Measurements from ENCODE around the gene LITAF.
"Not testable (repeated sequence)": the region's sequence is repeated elsewhere in the genome, so short reads cannot be mapped to it uniquely, and the experiment has no call there.

LITAF gene

GRCh38 chr16:11597235-11598095, 10.7 kb upstream of the LITAF start:
- DNase-seq (ENCODE audit: low read depth in 2 of 2): no peak

DNA sequence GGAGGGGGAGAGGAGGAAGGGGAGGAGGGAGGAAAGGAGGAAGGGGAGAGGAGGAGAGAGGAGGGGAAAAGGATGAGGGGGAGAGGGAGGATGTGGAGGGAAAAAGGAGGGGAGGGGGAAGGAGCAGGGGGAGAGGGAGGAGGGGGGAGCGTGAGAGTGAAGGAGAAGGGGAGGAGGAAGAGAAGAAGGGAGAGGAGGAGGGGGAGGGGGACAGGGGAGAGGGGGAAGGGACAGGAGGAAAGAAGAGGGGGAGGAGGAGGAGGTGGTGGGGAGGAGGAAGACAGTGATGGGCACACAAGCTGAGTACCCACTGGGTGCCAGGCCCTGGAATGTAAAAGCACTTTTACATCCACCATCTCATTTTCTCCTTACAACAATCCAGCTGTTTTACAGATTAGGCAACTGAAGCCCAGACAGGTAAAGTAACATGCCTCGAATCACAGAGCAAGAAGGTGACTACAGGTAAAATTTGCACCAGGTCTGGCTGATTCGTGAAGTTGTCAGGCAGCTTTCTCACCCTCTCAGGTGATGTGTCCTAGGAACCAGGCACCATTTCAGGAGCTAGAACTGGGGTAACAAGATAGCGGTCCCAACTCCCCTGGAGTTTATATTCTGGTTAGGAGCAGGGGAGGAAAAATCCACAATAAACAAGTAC, 10.0 kb upstream of the LITAF start:
- no peak for DNase-seq (ENCODE audit: low read depth in 2 of 2)

- no peak for DNase-seq (ENCODE audit: low read depth in 2 of 2)
Measured at GRCh38 chr16:11593581-11593980, 6.9 kb upstream of the LITAF start.

DNA sequence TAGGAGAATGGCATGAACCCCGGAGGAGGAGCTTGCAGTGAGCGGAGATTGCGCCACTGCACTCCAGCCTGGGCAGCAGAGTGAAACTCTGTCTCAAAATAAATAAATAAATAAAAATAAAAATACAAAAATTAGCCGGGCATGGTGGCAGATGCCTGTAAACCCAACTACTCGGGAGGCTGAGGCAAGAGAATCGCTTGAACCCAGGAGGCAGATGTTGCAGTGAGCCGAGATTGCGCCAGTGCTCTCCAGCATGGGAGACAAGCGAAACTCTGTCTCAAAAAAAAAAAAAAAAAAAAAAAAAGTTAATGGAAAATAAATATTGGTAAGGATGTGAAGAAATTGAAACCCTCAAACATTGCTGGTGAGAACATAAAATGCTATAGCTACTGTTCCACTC, 6.4 kb upstream of the LITAF start:
- DNase-seq (ENCODE audit: low read depth in 2 of 2): not testable (repeated sequence)

DNA sequence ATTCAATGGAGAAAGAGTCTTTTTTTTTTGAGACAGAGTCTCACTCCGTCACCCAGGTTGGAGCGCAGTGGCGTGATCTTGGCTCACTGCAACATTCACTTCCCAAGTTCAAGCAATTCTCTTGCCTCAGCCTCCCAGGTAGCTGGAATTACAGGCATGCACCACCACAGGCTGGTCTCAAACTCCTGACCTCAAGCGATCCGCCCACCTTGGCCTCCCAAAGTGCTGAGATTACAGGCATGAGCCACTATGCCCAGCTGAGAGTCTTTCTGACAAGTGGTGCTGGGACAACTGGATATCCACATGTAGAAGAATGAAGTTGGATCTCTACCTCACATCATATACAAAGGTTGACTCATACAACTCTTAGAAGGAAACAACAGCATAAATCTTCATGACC, 4.9 kb upstream of the LITAF start:
- DNase-seq (ENCODE audit: low read depth in 2 of 2): not testable (repeated sequence)

DNA sequence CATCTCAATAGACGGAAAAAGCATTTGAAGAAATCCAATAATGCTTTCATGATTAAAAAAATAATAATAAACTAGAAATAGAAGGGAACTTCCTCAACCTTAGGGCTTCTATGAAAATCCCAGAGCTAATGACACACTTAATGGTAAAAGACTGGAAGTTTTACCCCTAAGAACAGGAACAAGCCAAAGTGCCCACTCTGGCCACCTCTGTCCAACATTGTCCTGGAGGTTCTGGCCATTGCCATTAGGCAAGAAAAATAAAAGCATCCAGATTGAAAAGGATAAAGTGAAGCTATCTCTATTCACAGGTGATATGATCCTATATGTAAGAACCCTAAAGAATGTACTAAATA, 2.5 kb upstream of the LITAF start:
- DNase-seq (ENCODE audit: low read depth in 2 of 2): no peak

DNA sequence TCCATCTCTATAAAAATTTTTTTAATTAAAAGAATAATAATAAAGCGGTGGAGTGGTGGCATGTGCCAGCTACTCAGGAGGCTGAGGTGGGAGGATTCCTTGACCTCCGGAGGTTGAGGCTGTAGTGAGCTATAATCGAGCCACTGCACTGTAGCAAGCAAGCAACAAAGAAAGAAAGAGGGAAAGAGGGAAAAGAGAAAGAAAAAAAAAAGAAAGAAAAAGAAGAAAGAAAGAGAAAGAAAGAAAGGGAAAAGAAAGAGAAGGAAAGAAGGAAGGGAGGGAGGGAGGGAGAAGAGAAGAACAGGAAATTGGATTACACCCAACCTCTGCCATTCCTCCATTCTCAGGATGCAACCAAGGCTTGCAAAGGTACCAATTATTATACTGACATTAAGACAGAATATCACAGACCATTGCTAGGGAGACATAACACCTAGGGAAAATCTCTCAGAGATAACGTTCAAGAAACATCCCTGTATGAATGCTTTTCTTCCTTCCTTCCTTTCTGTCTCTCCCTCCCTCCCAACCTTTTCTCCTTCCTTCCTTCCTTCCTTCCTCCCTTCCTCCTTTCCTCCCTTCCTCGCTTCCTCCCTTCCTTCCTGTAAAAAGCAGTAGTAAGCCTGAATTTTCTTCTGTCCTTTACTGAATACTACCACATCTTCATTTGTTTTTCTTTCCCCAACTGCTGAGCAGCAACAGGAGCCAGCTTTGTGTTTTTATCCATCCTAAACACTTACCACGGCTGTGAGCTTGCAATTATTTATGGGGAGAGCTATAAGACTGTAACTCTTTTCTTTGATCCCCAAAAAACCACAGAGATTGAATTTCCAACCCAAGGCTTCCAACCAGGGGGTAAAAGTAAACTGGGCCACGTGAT, 1.8 kb upstream of the LITAF start:
- DNase-seq (ENCODE audit: low read depth in 2 of 2): no peak

DNA sequence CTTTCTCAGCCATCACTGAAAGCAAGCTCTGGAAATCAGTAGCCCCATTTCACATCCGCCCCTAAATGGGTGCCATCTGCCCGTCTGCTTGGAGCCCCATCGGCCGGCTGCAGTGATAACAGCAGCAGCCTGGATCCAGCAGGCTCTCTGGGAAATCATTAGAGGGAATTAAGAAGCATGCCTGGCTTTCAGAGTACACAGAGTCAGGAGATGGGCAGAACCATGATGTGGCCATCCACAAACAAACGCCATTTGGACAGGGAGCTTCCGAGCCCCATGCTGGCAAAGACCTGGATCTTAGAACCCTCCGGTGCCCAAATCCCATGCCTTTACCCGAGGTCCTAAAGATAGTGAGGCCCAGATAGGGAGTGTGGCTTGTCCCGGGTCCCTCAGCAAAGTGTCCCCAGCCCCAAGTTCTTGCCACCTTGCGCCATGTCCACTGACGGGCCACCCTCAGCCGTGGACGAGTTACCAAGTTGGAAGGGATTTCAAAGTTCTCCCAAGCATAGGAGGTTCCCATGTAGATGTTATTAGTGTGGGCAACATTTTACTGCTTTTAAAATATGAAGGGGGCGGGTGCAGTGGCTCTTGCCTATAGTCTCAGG, 1.0 kb upstream of the LITAF start:
- no peak for DNase-seq (ENCODE audit: low read depth in 2 of 2)

DNA sequence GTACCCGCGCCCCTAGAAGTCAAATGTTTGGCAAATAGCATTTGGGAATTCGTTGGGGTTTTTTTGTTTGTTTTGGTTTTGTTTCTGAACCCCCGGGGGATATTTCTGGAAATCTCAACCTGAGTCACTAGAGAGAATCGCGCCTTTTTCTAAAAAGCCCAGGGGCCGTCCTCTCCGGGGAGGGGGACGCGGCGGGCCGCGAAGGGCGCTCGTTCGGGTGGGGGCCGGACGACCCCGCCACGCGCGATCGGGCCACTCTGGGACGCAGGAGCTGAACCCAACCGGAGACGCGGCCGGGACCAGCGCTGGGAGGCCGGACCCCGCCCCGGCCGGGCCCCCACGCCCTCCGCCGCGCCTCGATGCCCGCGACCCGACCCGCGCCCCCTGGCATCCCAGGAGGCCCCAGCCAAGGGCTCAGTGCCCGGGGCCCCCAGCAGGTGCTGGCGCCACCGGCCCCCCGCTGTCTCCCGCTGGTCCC, 302 bp downstream of the LITAF start:
- DNase-seq (ENCODE audit: low read depth in 2 of 2): no peak

DNA sequence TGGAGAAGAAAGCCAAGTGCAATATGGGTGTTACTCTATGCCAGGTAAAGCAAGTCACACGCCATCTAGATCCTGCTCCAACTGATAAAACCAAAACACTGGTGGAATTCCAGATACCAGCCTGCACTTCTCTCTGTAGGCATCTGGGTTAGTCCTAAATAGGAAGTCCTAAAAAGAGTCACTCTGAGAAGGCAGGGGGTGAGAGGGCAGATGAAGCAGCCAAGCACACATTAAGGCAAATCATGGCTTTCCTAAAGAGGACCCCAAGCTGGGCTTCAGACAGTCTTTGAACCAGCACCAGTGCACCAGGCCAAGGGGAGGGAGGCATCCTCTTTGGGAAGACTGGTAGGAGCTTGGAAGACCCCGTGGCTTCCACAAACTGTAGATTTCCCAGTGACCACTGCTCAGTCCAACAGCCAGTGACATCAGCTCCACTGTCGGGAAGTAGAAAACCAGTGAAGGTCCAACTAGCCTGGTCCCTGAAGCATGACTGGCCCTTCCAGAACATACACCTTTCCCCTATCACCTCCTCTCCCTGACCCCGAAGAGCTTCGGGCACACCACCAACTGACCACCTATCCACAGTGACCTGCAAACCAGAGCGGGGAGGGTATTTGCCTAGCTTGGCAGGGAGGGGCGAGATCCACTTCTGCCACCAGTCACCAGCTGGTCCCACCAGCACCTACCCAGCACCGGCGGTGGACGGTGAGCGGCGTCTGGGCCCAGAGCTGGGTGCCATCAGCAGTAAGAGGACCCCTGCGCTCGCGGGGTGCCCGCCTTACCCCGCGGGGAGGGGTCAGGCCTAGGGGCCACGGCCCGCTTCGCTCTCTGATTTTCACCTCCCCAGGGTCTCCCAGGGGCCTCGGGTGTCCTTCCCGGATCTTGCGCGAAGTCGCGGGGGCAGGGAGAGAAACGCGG, 1.0 kb downstream of the LITAF start:
- no peak for DNase-seq (ENCODE audit: low read depth in 2 of 2)

GRCh38 chr16:11583889-11584565, 2.7 kb downstream of the LITAF start:
- DNase-seq (ENCODE audit: low read depth in 2 of 2): no peak

GRCh38 chr16:11583166-11583565, 3.6 kb downstream of the LITAF start:
- no peak for DNase-seq (ENCODE audit: low read depth in 2 of 2)

- no peak for DNase-seq (ENCODE audit: low read depth in 2 of 2)
Measured at GRCh38 chr16:11582157-11582814, 4.4 kb downstream of the LITAF start.

DNA sequence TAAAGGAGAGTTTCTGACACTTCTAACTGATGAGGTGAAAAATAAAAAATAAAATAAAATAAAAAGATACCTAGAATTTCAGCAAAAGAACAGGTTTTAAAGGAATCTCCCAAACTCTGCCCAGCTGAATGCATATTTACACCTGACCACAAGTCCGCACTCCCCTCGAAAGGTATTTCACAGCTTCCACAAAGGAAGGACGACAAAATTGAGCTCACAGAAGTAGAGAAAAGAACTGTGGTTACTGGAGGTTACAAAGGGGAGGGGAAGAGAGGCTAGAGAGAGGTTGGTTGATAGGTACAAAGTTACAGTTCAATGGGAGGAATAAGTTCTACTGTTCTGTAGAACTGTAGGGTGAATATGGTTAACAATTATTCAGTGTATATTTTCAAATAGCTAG, 5.0 kb downstream of the LITAF start:
- DNase-seq (ENCODE audit: low read depth in 2 of 2): no peak

DNA sequence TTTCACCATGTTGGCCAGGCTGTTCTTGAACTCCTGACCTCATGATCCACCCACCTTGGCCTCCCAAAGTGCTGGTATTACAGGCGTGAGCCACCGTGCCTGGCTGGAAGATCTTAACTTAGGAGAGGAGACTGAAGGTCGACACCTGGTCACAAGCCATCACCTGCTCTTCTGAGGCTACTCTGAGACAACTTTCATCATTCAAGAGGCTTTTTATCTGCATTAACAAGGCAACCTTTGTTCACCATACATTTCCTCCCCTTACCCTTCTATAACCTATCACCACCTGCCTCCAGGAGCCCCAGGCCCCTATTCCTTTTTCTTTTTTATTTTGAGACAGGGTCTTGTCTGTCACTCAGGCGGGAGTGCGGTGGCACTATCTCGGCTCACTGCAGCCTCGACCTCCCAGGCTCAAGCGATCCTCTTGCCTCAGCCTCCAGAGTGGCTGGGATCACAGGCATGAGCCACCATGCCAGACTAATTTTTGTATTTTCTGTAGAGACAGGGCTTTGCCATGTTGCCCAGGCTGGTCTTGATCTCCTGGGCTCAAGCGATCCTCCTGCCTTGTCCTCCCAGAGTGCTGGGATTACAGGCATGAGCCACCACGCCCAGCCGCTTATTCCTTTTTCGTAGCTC, 6.2 kb downstream of the LITAF start:
- DNase-seq (ENCODE audit: low read depth in 2 of 2): no peak

- not testable (repeated sequence) for DNase-seq (ENCODE audit: low read depth in 2 of 2)
Measured at GRCh38 chr16:11577290-11577660, 9.4 kb downstream of the LITAF start.

GRCh38 chr16:11576427-11577289, 10.1 kb downstream of the LITAF start:
- DNase-seq (ENCODE audit: low read depth in 2 of 2): no peak

GRCh38 chr16:11575223-11575589, 11.5 kb downstream of the LITAF start:
- no peak for DNase-seq (ENCODE audit: low read depth in 2 of 2)
